GM15510 (cell line): ENCODE measurements around the gene ATG9A.

ENCODE experiments used
- POLR2A ChIP-seq: IDR thresholded peaks from 3 replicates; pipeline ENCODE4 v1.6.1; 2011; ENCODE audit warnings: borderline replicate concordance; ENCODE audit not compliant: insufficient read length; ENCODE audit errors: extremely low read depth

The ATG9A gene

DNA sequence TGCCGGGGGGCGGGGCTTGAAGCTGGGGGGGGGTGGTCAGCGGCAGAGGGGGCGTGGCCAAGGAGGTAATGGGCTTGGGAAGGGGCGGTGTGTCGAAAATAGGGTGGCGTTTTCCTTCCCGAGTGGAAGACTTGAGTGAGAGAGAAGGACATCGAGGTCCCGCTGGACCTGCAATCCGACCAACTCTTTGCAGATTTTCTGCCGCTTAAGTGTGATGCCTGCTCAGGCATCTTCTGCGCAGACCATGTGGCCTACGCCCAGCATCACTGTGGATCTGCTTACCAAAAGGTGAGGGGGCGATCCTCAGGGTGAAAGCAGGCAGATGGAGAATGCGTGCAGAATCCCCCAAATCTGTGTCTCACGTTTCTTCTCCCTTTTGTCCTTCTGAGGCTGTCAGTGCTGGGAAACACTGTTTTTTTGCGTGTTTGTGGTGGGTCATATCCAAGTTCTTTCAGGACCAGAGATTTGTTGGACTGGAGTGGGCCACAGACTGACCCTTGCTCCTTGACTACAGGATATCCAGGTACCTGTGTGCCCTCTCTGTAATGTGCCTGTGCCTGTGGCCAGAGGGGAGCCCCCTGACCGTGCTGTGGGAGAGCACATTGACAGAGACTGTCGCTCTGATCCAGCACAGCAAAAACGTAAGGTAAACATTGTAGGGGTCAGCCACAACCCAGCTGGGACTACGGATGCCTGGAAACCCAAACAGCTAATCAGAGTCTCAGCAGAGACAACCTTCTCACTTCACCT, 22.1 kb downstream of the ATG9A start:
- no peak for TF ChIP-seq POLR2A

- TF ChIP-seq POLR2A = peak; percentile 99
These were observed 22.9 kb downstream of the ATG9A start, which contains the start of gene ZFAND2B for GRCh38 chr2:219206328-219207133. Gene ZFAND2B (plus strand): TSS chr2:219206782. CDS start chr2:219206988, 206 bp downstream.

DNA sequence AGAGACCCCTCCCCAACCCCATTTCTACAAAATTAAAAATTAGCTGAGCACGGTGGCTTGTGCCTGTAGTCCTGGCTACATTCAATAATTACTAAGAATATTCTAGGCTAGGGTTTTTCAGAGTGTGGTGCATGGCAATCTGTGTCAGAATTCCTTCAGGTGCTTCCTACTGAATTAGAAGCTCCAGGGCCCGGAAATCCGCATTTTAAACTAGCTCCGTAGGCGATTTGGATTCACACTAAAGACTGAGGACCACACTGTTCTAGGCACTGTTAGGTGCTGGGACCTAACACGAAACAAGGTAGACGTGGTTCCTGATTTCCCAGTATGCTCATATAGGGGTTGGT, 23.5 kb downstream of the ATG9A start:
- TF ChIP-seq POLR2A = no peak

DNA sequence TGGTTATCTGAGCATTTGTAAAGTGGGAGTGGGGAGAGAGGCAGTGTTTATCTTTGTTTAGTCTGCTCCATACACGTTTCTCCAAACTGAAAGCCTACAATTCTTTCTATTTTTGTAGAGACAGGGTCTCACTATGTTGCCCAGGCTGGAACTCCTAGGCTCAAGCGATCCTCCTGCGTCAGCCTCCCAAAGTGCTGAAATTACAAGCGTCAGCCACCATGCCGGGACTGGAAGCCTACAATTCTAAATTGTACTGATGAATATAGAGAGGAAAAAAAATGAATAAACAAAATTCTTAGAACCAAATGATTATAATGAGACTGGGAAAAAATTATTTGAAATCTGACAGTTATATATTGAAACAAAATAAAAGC, 24.3 kb downstream of the ATG9A start:
- TF ChIP-seq POLR2A = no peak

GRCh38 chr2:219204425-219205164, 24.8 kb downstream of the ATG9A start:
- no peak for TF ChIP-seq POLR2A

DNA sequence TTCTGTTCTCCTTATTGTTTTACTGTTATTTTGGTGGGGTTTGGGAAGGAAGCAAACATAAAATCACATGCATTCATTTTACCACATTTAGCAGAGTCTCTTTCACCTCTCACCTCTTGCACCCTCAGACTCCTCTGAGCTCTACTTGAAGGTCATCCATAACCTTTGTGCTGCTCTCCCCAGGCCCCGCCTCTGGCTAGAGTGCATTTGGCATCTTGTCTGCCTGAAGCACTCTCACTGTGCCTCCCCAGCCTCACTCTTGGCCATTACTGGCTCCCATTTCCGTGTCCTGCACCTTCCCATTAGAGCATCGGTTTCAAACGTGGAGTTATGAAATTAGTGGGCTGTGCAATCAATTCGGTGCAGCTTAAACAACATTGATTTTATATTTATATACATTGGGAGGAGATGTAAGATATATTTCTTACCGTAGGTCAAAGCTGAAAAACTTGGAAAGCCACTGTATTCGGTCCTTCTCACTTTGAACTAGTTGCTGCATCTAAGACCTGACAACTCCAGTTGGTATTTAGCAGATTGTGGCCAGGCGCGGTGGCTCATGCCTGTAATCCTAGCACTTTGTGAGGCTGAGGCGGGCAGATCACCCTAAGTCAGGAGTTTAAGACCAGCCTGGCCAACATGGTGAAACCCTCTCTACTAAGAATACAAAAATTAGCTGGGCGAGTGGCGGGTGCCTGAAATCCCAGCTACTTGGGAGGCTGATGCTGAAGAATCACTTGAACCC, 29.8 kb downstream of the ATG9A start:
- no peak for TF ChIP-seq POLR2A

DNA sequence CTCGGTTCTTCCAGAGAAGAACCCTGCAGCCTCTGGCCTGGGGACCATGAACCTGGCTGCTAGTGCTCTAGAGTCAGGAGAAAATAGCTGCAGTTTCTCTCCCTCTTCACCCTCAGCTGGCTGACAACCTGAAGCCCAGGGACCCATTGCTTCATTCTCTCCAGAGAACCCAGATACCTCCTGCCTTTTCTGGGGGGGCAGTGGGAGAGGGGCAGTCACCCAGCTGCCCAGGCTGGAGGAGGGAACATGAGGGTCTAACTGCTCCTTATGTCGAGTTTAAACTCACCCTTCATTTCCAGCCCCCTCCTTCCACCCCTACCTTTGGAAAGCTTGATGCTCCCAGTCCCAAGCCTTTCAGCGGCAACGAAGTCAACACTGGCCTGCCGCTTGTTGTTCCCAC, 30.5 kb downstream of the ATG9A start:
- no peak for TF ChIP-seq POLR2A

DNA sequence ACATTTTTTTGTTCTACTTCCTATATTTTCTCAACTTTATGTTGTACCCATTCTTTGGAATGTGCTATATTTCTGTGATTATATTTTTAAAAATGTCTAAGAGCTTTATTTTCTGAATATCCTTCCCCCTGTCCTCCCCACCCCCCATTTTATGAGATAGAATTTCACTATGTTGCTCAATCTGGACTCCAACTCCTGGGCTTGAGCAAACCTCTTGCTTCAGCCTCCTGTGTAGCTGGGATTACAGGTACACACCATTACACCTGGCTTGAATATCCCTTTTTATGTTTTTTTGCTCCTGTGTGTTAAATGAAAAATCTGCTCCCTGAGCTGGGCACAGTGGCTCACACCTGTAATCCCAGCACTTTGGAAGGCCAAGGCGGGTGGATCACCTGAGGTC, 32.0 kb downstream of the ATG9A start:
- no peak for TF ChIP-seq POLR2A

GRCh38 chr2:219186754-219187456, 42.5 kb downstream of the ATG9A start:
- no peak for TF ChIP-seq POLR2A

DNA sequence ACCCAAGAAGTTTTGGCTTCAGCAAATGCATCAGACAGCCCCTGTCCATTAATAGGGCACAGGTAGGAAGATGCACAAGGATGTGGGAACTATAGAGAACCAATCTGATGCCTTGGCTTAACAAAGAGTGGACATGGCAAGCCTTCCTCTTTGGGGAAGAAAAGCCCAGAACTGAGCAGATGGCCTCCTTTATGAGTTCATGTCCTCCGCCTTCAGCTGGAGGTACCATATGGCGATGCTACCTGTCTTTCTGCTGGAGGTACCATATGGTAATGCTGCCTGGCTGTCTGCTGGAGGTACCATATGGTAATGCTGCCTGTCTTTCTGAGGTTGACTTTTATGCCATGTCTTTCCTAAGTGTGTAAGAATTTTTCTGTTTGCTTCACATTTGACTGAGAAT, 45.3 kb downstream of the ATG9A start:
- TF ChIP-seq POLR2A = no peak

- TF ChIP-seq POLR2A = no peak
These were observed 46.2 kb downstream of the ATG9A start for GRCh38 chr2:219183151-219183772.

GRCh38 chr2:219182331-219183150, 46.9 kb downstream of the ATG9A start:
- TF ChIP-seq POLR2A = no peak

DNA sequence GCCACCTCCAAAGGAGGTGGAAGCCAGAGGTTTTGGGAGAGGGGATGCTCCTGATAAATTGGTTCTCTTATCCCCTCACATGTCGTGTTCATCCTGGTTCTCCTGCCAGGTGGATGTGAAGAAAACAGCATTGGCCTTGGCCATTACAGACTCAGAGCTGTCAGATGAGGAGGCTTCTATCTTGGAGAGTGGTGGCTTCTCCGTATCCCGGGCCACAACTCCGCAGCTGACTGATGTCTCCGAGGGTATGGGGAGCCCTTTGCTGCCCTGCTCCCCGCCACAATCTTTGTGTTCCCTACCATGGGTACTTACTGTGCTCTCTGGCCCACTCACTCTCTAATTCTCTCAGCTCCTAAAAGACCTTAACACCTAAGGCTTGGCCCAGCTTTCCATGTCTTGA, 47.9 kb downstream of the ATG9A start:
- no peak for TF ChIP-seq POLR2A
